Nephron progenitor cell (in vitro differentiated cells): Measurements from ENCODE around the gene HDC.

Source experiments
- DNase-seq: peaks from one replicate; pipeline ENCODE4 v3.0.0; 2021
- H3K27ac Mint-ChIP-seq: 2 replicates; pipeline ENCODE4 v1.8.0; 2021; ENCODE audit warnings: mild to moderate bottlenecking, moderate library complexity, mixed read lengths
- H3K27me3 Mint-ChIP-seq: 2 replicates; pipeline ENCODE4 v1.8.0; 2021; ENCODE audit warnings: mild to moderate bottlenecking, low read depth, mixed read lengths; ENCODE audit not compliant: poor library complexity
- H3K36me3 Mint-ChIP-seq: 2 replicates; pipeline ENCODE4 v1.8.0; 2021; ENCODE audit warnings: low read depth, mixed read lengths
- H3K4me1 Mint-ChIP-seq: 2 replicates; pipeline ENCODE4 v1.8.0; 2021; ENCODE audit warnings: mixed read lengths
- H3K4me3 Mint-ChIP-seq: 2 replicates; pipeline ENCODE4 v1.8.0; 2021; ENCODE audit warnings: mild to moderate bottlenecking, moderate library complexity, mixed read lengths
- H3K9me3 Mint-ChIP-seq: 2 replicates; pipeline ENCODE4 v1.8.0; 2021; ENCODE audit warnings: mild to moderate bottlenecking, moderate library complexity, mixed read lengths
- TF ChIP-seq, protein P1 (sequence below): fragments of 200-600 bp; sonication (generic); IDR thresholded peaks from 2 replicates; pipeline ENCODE4 v1.5.0; 2021; ENCODE audit warnings: antibody characterized with exemption

The HDC gene

GRCh38 chr15:50248994-50249582, 16.4 kb downstream of the HDC start:
- TF ChIP-seq, protein P1, sequence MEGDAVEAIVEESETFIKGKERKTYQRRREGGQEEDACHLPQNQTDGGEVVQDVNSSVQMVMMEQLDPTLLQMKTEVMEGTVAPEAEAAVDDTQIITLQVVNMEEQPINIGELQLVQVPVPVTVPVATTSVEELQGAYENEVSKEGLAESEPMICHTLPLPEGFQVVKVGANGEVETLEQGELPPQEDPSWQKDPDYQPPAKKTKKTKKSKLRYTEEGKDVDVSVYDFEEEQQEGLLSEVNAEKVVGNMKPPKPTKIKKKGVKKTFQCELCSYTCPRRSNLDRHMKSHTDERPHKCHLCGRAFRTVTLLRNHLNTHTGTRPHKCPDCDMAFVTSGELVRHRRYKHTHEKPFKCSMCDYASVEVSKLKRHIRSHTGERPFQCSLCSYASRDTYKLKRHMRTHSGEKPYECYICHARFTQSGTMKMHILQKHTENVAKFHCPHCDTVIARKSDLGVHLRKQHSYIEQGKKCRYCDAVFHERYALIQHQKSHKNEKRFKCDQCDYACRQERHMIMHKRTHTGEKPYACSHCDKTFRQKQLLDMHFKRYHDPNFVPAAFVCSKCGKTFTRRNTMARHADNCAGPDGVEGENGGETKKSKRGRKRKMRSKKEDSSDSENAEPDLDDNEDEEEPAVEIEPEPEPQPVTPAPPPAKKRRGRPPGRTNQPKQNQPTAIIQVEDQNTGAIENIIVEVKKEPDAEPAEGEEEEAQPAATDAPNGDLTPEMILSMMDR: no peak
- Mint-ChIP-seq H3K9me3 (no peaks in the 10 kb centered on the region), H3K4me3 (no peak overlapping the region)

DNA sequence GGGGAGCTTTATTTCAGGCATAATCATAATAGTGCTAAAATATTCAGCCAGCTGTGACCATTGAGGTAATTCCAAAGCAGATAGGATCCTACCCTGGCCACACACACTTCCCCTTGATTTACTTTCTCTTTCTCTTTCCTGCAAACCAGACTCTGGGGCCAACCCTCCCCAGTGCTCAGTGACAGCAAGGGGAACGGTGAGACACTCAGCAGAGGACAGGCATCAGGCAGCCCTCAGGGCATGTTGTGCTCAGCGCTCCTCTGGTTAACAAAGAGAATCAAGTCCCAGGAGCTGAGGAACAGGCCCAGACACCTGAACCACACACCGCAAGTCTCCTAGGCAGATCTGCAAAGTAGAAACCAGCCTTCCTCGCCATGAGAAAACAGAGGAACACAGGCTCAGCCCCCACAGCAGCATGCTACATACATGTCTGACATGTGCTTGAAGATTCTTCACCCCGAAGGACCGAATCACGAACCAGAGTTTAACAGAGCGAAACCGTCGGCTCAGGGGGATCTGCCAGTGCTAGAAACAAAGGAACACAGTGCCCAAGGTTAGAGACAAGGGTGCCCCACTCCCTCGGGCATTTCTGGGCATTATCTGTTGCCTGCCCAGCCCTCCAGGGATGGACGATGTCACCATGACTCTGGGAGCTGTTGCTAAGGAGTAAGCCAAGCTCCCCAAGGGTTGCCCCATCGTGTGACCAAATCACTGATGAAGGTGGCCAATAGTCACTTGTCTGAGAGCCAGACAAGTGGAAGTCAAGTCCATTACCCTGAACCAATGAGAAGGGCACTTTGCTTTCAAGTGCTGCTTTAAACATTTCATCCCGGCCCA, 17.5 kb downstream of the HDC start:
- no peak for DNase-seq
- Mint-ChIP-seq H3K9me3 (no peaks in the 10 kb centered on the region), H3K36me3 (no peaks in the 10 kb centered on the region), H3K4me3 (no peak overlapping the region), H3K27ac (no peak overlapping the region), H3K27me3 (peaks cover 11% of the 10 kb centered on the region), H3K4me1 (no peaks in the 10 kb centered on the region)
- TF ChIP-seq, protein P1: no peak

More at GRCh38 chr15:50248994-50249582, 16.4 kb downstream of the HDC start:
- no peak overlapping the region for H3K27ac Mint-ChIP-seq
- peaks cover 11% of the 10 kb centered on the region for H3K27me3 Mint-ChIP-seq
- H3K36me3 Mint-ChIP-seq: no peaks in the 10 kb centered on the region
- H3K4me1 Mint-ChIP-seq: no peaks in the 10 kb centered on the region
- DNase-seq: no peak

DNA sequence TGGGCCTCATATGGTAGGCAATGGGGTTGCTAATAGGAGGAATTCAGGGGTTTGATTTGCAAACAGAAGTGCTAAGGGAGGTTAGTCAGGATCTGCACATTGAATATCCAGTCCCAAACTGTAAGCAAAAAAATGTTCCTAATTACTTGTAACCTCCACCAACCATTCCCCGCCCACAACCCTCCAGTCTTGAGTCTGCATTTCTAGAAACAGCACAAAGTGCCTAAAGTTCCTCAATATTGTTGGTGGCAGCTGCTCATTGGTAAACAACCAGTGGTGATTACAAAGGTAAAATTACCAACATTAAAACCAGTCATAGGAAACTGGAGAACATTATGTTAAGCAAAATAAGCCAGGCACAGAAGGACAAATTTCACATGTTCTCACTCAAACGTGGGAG, 18.9 kb downstream of the HDC start:
- no peak overlapping the region for H3K4me3 Mint-ChIP-seq
- peaks cover 10% of the 10 kb centered on the region for H3K27me3 Mint-ChIP-seq
- H3K4me1 Mint-ChIP-seq: peaks cover 5% of the 10 kb centered on the region
- H3K9me3 Mint-ChIP-seq: no peaks in the 10 kb centered on the region
- TF ChIP-seq, protein P1: no peak
- no peak for DNase-seq
- no peak overlapping the region for H3K27ac Mint-ChIP-seq
- H3K36me3 Mint-ChIP-seq: no peaks in the 10 kb centered on the region

- Mint-ChIP-seq H3K9me3 (no peaks in the 10 kb centered on the region), H3K4me1 (peaks cover 5% of the 10 kb centered on the region), H3K36me3 (no peaks in the 10 kb centered on the region), H3K27me3 (peaks cover 4% of the 10 kb centered on the region), H3K4me3 (no peak overlapping the region), H3K27ac (no peak overlapping the region)
- no peak for DNase-seq
- TF ChIP-seq, protein P1: no peak
These were observed 20.4 kb downstream of the HDC start for GRCh38 chr15:50244959-50245624.

GRCh38 chr15:50244153-50244552, 21.4 kb downstream of the HDC start:
- H3K4me1 Mint-ChIP-seq: peaks cover 5% of the 10 kb centered on the region
- no peaks in the 10 kb centered on the region for H3K9me3 Mint-ChIP-seq

More at GRCh38 chr15:50244153-50244552, 21.4 kb downstream of the HDC start:
- H3K4me3 Mint-ChIP-seq: no peak overlapping the region
- peaks cover 4% of the 10 kb centered on the region for H3K27me3 Mint-ChIP-seq
- TF ChIP-seq, protein P1: no peak
- no peaks in the 10 kb centered on the region for H3K36me3 Mint-ChIP-seq
- no peak for DNase-seq
- H3K27ac Mint-ChIP-seq: no peak overlapping the region
